GM19328 (cell line): ENCODE results near the gene PAPOLA.
"Not testable (repeated sequence)": the region's sequence is repeated elsewhere in the genome, so short reads cannot be mapped to it uniquely, and the experiment has no call there.

Source experiments
- ATAC-seq: cut with Tn5 transposase; IDR thresholded peaks from one replicate; pipeline ENCODE4 v1.9.1; 2021; ENCODE audit warnings: mild to moderate bottlenecking, moderate library complexity; ENCODE audit not compliant: unreplicated experiment

Gene PAPOLA

DNA sequence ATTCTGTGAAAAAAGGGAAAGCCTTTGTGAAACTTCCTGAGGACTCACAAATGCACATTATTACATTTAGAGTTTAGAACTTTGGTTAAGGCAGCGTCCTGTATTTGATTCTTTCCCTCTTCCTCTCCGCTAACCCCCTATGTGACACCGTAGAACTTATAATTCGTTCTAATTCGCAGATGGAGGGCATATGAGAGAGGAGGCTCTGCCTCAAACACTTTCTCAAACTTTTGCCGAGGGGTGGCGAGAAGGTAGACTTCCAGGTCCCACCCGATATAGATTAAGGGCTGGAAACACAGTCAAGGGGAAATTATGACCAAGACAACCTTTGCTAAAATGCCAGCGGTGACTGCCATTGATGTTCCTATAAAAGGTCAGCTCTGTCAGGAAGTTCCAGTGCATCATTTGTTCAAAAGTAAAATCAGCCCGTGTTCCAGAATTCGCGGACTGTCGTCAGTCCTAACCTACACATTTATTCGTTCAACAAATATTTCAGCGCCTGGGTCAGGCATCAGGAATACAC lies 904 bp upstream of the PAPOLA start:
- ATAC-seq: no peak

- ATAC-seq: peak; percentile 31
These were observed 581 bp downstream of the PAPOLA start for GRCh38 chr14:96502621-96503305.

DNA sequence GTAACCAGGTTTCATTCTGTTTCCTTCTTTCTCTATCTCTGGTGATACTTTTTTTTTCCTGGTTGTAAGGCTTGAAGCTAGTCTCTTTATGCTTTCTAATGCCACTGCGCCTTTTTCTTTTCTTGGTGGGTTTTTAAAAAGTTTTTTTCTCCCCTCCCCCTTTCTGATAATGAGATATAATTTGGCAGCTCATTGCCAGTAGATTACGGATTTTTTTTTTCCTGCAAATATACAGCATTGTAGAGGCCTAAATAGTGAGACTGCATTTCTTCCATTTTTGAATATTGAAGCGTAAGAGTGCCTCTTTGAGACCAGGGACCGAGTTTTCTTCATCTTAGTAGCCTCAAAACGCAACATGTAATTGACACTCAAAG lies 1.1 kb downstream of the PAPOLA start:
- ATAC-seq: no peak

DNA sequence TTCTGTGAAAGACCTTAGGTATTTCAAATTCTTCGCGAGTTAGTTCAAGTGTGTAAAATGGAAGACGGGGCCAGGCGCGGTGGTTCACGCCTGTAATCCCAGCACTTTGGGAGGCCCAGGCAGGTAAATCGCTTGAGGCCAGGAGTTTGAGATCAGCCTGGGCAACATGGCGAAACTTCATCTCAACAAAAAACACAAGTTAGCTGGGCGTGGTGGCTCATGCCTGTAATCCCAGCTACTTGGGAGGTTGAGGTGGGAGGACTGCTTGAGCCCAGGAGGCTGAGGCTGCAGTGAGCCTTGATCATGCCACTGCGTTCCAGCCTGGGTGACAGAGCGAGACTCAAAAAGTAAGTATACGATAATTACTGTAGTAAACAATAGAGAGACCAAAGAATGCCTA lies 2.2 kb downstream of the PAPOLA start:
- ATAC-seq: not testable (repeated sequence)

- ATAC-seq: no peak
These were observed 5.5 kb downstream of the PAPOLA start for GRCh38 chr14:96507723-96508122.

DNA sequence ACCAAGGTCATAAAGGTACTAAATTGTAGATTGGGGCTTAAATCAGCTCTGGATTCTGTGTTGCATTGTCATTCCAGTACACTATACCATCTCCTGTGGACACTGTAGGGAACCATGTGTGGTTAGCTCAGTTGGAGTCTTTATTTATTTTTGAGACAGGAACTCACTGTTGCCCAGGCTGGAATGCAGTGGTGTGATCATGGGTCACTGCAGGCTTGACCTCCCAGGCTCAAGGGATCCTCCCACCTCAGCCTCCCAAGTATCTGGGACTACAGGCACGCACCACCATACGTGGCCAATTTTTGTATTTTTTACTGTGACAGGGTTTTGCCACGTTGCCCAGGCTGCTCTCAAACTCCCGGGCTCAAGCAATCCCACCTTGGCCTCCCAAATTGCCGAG lies 6.7 kb downstream of the PAPOLA start:
- no peak for ATAC-seq

DNA sequence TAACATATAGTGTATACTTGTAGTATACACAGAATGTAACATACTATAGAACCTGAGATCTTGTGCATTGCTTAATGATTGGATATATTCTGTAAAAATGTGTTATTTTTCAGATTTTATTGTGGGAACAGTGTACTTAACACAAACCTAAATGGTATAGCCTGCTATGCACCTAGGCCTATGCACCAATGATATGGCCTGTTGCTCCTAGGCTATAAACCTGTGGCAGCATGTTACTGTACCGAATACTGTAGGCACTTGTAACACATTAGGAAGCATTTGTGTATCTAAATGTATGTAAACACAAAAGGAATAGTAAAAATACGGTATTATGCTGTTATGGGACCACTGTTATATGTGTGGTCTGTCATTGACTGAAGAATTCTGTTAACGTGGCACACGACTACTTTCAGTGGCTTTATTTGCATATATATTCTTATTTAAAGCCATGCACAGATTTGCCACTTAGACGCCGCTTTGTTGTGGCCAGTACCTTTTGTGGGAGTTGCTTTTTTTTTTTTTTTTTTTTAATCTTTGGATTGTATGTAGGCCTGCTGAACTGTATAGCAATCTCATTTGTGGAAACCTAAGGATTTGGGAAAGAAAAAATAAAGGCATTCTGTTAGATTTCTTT lies 7.4 kb downstream of the PAPOLA start:
- no peak for ATAC-seq

DNA sequence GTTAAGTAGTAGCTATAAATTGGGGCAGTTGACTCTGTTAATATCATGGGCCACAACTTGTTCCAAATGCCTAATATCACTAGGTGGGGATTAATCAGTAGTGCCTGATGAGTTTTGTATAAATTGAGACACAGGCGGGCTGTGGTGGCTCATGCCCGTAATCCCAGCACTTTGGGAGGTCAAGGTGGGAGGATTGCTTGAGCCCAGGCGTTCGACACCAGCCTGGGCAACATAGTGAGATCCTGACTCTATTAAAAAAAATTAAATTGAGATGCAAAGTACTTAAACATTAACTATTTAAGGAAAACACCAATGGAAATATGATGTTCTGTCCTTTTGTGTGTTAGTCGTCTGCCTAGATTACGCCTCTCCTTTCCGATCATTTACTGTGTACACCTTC lies 9.0 kb downstream of the PAPOLA start:
- no peak for ATAC-seq

DNA sequence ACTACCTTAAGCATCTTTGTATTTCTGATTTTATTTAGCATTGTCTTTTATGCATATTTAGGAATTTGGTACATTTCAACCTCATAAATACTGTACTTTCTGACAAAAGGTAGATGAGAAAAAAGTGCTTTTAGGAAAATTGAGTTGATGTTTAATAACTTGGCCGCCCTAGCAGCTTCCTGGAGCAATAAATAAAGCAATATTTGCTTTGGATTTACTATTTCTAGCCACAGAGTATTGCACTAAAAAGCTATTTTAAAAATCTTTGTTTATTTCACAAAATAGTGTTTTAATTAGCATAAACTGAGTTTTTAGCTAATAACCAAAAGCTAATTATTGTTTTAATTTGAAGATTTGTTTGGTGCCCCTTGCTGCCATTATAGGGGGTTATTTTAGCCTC lies 9.5 kb downstream of the PAPOLA start:
- ATAC-seq: no peak

DNA sequence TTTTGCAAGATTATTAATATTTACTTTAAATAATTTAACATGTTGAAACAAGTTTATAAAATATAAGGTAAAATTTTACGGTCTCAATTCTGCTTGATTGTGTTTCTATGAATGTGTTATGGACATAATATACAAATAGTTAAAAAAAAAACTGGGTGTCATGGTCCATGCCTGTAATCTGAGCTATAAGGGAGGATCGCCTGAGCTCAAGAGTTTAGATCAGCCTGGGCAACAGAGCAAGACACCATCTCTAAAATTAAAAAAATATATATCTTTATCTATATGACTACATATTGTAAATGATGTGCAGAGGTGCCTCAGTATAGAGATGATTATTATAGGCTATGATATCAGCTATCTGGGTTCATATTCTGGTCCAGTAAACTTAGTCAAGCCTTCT lies 9.9 kb downstream of the PAPOLA start:
- ATAC-seq: no peak

DNA sequence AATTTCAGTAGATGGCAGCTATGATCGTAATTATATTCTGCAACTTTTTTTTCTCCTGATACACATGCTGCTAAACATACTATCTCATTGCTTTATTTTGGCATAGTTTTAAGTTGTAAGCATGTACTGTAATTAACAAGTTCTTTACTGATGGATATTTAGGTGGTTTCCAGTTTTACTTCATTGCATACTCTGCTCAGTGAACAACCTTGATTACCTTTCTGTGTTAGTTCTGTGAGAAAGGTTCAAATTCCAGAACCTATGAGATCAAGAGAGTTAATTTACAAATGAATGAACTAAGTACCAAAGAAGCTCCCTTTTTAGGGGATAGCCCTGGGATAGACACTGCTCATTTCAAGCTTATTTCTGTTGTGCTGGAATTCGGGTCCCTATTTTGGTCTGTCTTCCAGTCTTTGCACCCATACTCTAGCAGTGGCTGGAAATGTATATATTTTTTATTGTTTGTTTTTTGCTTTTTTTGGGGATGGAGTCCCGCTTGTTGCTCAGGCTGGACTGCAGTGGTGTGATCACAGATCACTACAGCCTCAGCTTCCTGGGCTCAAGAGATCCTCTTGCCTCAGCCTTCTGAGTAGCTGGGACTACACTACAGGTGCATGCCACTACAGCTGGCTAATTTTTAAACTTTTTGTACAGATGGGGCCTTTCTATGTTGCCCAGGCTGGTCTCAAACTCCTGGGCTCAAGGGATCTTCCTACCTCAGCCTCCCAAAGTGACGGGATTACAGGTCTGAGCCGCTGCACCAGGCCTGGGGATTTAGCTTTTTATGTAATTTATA lies 10.6 kb downstream of the PAPOLA start:
- ATAC-seq: no peak

- no peak for ATAC-seq
These were observed 12.5 kb downstream of the PAPOLA start for GRCh38 chr14:96514694-96515093.

- ATAC-seq: no peak
These were observed 13.5 kb downstream of the PAPOLA start for GRCh38 chr14:96515731-96516130.

- no peak for ATAC-seq
These were observed 14.2 kb downstream of the PAPOLA start for GRCh38 chr14:96516351-96516750.

DNA sequence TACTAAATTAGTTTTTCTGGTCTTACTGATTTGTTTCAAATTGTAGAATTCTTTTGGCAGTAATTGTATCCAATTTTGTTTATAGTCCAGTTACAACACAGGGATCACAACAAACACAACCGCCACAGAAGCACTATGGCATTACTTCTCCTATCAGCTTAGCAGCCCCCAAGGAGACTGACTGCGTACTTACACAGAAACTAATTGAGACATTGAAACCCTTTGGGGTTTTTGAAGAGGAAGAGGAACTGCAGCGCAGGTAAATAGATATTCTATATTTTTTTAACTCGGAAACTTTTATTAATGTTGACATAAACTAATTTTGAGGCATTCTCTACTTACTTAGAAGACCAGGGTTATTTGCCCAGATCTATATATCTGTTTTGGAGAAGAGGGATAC lies 17.8 kb downstream of the PAPOLA start:
- no peak for ATAC-seq

DNA sequence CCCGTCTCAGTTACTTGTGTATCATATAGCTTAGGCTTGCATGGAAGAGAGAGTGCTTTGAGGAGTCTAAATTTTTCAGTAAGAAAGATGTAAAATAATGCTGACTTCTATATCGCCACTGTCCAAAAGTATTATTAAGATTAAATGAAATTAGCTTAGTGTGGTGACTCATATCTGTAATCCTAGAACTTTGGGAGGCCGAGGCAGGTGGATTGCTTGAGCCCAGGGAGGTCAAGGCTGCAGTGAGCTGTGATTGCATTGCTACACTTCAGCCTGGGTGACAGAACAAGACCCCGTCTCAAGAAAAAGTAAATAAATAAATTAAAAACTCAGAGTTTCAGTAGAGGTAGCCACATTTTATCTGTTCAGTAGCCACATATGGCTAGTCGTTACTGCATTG lies 23.3 kb downstream of the PAPOLA start:
- no peak for ATAC-seq

- no peak for ATAC-seq
These were observed 30.4 kb downstream of the PAPOLA start for GRCh38 chr14:96532632-96533031.

GRCh38 chr14:96536807-96537206 lies 34.6 kb downstream of the PAPOLA start:
- ATAC-seq: no peak

DNA sequence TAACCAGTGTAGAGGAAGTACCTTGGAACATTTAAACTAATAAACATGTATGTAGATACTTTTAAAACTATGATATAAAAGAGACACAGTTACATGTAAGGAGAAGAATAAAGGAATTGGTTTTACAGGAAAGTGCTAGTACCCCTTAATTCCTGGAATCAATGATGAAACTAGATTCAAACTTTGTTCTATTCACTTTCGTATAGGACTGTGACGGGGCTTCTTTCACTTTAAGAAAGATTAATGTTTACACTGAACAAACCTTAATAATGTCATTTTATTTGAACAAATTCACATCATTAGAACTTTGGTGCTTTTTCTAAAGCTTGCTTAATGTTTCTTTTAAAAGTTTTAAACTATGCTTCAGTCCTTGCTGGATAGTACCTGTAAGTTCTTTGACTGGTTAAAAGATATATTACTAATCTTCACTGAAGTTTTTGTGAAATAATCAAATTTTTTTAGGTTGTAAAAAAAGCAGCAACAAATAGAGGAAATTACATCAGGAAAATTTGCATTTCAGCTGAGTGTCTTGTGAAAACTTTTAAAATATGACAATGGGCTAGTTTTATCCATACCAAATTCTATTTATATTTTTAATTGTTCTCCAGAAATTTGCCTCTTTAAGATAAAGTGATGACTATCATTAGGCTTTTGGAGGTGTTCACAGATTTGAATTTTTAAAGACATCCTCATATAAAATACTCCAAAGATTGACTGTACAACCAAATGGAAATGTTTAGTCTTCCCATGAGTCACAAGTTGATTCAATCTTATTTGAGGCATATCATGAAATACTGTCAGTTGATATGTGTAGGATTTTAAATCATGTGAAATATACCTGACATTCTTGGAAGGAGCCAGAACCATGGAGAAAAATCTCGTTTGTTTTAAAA lies 36.2 kb downstream of the PAPOLA start:
- ATAC-seq: no peak

GRCh38 chr14:96538990-96539317 lies 36.8 kb downstream of the PAPOLA start:
- no peak for ATAC-seq

DNA sequence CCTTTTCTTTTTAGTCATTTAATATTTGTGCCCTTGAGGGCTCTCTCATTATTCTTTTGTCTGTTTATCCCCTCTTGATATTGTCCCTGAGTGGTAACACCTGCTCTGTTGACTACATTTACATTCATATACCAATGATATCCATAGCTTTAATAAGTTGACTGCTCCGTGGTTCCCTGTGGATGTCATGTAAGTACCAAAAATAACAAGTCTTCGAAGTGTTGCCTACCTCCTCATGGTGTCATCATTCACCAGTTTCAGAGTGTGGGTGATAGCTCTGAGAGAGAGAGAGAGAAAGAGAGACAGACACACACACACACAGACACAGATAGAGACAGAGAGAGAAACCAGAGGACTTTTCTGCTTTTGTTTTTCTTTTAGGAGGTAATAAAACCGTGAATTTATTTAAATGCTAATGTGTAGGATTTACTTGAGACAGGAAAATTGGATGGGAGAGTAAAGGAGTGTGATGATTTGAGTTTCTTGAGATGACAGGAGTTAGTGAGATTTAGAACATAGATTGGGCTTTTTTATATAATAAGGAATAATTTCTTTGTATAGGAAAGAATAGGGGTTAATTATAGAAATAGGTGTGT lies 52.2 kb downstream of the PAPOLA start:
- no peak for ATAC-seq
